Measurements from ENCODE around the gene STXBP4. TPM values are rescaled to one million over a fixed set of nuclear protein-coding genes. Genes with fewer than 3 reads are reported as not detected.

Gene STXBP4
- total RNA-seq, 3 donors from 2014 or later = 4.6 to 15.4 (median 8.8) TPM

- DNase-seq (no peak), ATAC-seq (no peak)
- Histone ChIP-seq H3K4me1 (ENCODE audit: low read depth) (peaks cover 9% of the 10 kb centered on the region), H3K9me3 (no peaks in the 10 kb centered on the region), H3K36me3 (ENCODE audit: low read depth) (no peaks in the 10 kb centered on the region), H3K4me3 (no peak overlapping the region)
- no peak for TF ChIP-seq CTCF (IDR thresholded peaks at IDR 0.05)
- intact Hi-C loops (cut with DNase I, micrococcal nuclease) = no loop called here
Observed at GRCh38 chr17:54971147-54971546, 2.6 kb downstream of the STXBP4 start.

GRCh38 chr17:54971901-54972300 lies 3.3 kb downstream of the STXBP4 start:
- no peak overlapping the region for H3K4me3 ChIP-seq
- H3K36me3 ChIP-seq (ENCODE audit: low read depth) = no peaks in the 10 kb centered on the region
- no peaks in the 10 kb centered on the region for H3K9me3 ChIP-seq
- peaks cover 9% of the 10 kb centered on the region for H3K4me1 ChIP-seq (ENCODE audit: low read depth)
- TF ChIP-seq CTCF (IDR thresholded peaks at IDR 0.05) = no peak
- DNase-seq (no peak), ATAC-seq (no peak)
- intact Hi-C loops (cut with DNase I, micrococcal nuclease) = no loop called here

GRCh38 chr17:54972406-54973138 lies 4.0 kb downstream of the STXBP4 start:
- peaks cover 9% of the 10 kb centered on the region for H3K4me1 ChIP-seq (ENCODE audit: low read depth)
- ATAC-seq = no peak
- no peak for DNase-seq
- intact Hi-C loops (cut with DNase I, micrococcal nuclease) = no loop called here
- H3K36me3 ChIP-seq (ENCODE audit: low read depth) = no peaks in the 10 kb centered on the region
- H3K4me3 ChIP-seq = no peak overlapping the region
- no peak for TF ChIP-seq CTCF (IDR thresholded peaks at IDR 0.05)
- no peaks in the 10 kb centered on the region for H3K9me3 ChIP-seq

GRCh38 chr17:54974759-54975158 lies 6.2 kb downstream of the STXBP4 start:
- Histone ChIP-seq H3K9me3 (no peaks in the 10 kb centered on the region), H3K4me3 (no peak overlapping the region), H3K4me1 (ENCODE audit: low read depth) (peaks cover 8% of the 10 kb centered on the region), H3K36me3 (ENCODE audit: low read depth) (no peaks in the 10 kb centered on the region)
- ATAC-seq (no peak), DNase-seq (no peak)
- TF ChIP-seq CTCF (IDR thresholded peaks at IDR 0.05) = no peak
- intact Hi-C loops (cut with DNase I, micrococcal nuclease) = no loop called here

- H3K4me1 ChIP-seq (ENCODE audit: low read depth) = no peaks in the 10 kb centered on the region
- no peak for TF ChIP-seq CTCF (IDR thresholded peaks at IDR 0.05)
- intact Hi-C loops (cut with DNase I, micrococcal nuclease) = no loop called here
- DNase-seq (no peak), ATAC-seq (no peak)
- peaks cover 9% of the 10 kb centered on the region for H3K9me3 ChIP-seq
- H3K4me3 ChIP-seq = no peak overlapping the region
- no peaks in the 10 kb centered on the region for H3K36me3 ChIP-seq (ENCODE audit: low read depth)
Observed at GRCh38 chr17:54976316-54976715, 7.8 kb downstream of the STXBP4 start.

Measured in mucosa of descending colon (tissue), 3 donors.